ENCODE data around the gene HOXA5. TPM values are rescaled to one million over a fixed set of nuclear protein-coding genes. Genes with fewer than 3 reads are reported as not detected.

The HOXA5 gene
- total and polyA plus RNA-seq, 10 of the 15 experiments (the other 5 are each of a cell fraction or from before 2014, with no cell fraction given), result 0.05 to 0.13 TPM; not detected in 8

DNA sequence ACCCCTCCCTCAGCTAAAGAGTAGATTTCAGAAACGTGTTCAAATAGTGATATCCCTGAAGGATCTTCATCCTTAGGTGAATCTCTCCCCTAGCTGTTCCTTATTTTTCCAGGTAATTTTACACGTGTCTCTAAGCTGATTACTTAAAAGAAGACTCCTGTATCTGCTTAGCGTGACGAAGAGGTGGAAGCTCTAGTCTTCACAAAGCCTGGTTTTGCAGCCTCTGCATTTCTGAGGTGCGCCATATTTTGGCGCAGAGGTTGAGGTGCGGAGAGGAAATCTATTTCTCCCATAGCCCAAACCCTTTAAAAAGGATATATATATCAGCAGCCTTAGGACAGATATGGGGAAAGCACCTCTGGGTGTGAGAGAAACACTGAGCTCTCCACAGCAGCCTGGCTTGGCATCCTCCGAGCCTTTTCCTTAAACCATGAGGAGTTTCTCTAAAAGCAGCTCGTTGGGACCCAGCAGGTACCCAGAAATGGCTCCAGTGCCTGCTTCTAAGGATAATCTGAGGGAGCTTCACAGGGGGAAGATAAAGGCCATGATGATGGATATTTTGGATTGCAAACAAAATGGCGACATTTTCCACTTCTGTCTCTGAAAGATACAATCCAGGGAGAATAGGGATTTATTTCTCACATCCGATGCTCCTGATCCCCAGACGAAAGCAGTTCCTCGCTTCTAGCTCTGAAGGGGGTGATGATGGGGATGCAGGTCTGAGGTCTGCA is 38.0 kb downstream of the HOXA5 start:
- WGBS (ENCODE audit: insufficient coverage, insufficient replicate concordance, low lambda C conversion rate, missing lambda C conversion rate), result 61% methylated on average over 13 of the region's 13 CpGs
- RAD21 ChIA-PET (ENCODE audit: unreplicated experiment), result interaction anchor here (1.0 kb wide), 1 partner anchor 9 kb away, joined by 3 read pairs; no protein-coding TSS in a partner anchor

More for the DNA sequence above, 38.0 kb downstream of the HOXA5 start:
- no peak overlapping the region for H3K27ac ChIP-seq (ENCODE audit: control insufficient read depth, insufficient read depth)
- no peak overlapping the region for H3K4me2 ChIP-seq (ENCODE audit: control insufficient read depth, insufficient read depth)
- H3K36me3 ChIP-seq (ENCODE audit: control insufficient read depth in 2 of 2, insufficient read depth in 2 of 2, low read length in 1 of 2), result no peaks in the 10 kb centered on the region
- no peak for FAIRE-seq
- ChIA-PET POLR2A (no interaction called here), CTCF (interaction anchor here (1.3 kb wide), 1 partner anchor 9 kb away, joined by 3 read pairs; no protein-coding TSS in a partner anchor), SMC1A (ENCODE audit: uncharacterized antibody, unreplicated experiment) (interaction anchor here (1.2 to 1.5 kb wide), 3 partner anchors 22 to 249 kb away, joined by 3 to 4 read pairs (median 4); no protein-coding TSS in a partner anchor)
- H2AFZ ChIP-seq (ENCODE audit: control insufficient read depth, low read depth, low read length), result no peak overlapping the region
- no TSS peak for BruUV-seq (replicated peaks)
- H3K4me1 ChIP-seq (ENCODE audit: control insufficient read depth, insufficient read depth, low read length), result no peaks in the 10 kb centered on the region
- H3K9ac ChIP-seq (ENCODE audit: control insufficient read depth, insufficient read depth, low read length), result no peak overlapping the region
- no peak overlapping the region for H3K4me3 ChIP-seq
- TF ChIP-seq ATF7 (IDR thresholded peaks at IDR 0.05; ENCODE audit: low read depth) (no peak), SMARCA5 (IDR thresholded peaks at IDR 0.05) (no peak), PAX8 (IDR thresholded peaks at IDR 0.05) (no peak), CBX5 (IDR thresholded peaks at IDR 0.05; ENCODE audit: low read depth) (no peak), SUPT20H (IDR thresholded peaks at IDR 0.05; ENCODE audit: borderline replicate concordance, control insufficient read depth, low read depth, low read length) (no peak), NR2F1 (conservative IDR thresholded peaks at IDR 0.05) (no peak), PAX5 (IDR thresholded peaks at IDR 0.05; ENCODE audit: borderline replicate concordance, low read depth, low read length) (no peak), LARP7 (IDR thresholded peaks at IDR 0.05) (no peak), IKZF2 (IDR thresholded peaks at IDR 0.05) (no peak)
- TF ChIP-seq, protein P1, sequence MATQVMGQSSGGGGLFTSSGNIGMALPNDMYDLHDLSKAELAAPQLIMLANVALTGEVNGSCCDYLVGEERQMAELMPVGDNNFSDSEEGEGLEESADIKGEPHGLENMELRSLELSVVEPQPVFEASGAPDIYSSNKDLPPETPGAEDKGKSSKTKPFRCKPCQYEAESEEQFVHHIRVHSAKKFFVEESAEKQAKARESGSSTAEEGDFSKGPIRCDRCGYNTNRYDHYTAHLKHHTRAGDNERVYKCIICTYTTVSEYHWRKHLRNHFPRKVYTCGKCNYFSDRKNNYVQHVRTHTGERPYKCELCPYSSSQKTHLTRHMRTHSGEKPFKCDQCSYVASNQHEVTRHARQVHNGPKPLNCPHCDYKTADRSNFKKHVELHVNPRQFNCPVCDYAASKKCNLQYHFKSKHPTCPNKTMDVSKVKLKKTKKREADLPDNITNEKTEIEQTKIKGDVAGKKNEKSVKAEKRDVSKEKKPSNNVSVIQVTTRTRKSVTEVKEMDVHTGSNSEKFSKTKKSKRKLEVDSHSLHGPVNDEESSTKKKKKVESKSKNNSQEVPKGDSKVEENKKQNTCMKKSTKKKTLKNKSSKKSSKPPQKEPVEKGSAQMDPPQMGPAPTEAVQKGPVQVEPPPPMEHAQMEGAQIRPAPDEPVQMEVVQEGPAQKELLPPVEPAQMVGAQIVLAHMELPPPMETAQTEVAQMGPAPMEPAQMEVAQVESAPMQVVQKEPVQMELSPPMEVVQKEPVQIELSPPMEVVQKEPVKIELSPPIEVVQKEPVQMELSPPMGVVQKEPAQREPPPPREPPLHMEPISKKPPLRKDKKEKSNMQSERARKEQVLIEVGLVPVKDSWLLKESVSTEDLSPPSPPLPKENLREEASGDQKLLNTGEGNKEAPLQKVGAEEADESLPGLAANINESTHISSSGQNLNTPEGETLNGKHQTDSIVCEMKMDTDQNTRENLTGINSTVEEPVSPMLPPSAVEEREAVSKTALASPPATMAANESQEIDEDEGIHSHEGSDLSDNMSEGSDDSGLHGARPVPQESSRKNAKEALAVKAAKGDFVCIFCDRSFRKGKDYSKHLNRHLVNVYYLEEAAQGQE (IDR thresholded peaks at IDR 0.05; ENCODE audit: low read depth, low read length), result no peak
- no peaks in the 10 kb centered on the region for H3K79me2 ChIP-seq (ENCODE audit: control insufficient read depth, insufficient read depth, low read length)
- ATAC-seq, result no peak
- peaks cover 4% of the 10 kb centered on the region in 2 experiments for H3K27me3 ChIP-seq (replicated peaks in 1 of 2; ENCODE audit: control insufficient read depth in 2 of 2, insufficient read depth in 2 of 2, low read length in 1 of 2)
- in situ Hi-C loops (cut with MboI) (no loop called here), intact Hi-C loops (cut with micrococcal nuclease; ENCODE audit: unreplicated experiment) (no loop called here)
- H3K9me3 ChIP-seq (replicated peaks; ENCODE audit: control insufficient read depth, insufficient read depth, low read length), result no peaks in the 10 kb centered on the region; the same call in 2 of the 3 replicates
- no peaks in the 10 kb centered on the region for H4K20me1 ChIP-seq (ENCODE audit: control insufficient read depth, insufficient read depth)
- DNase-seq (ENCODE audit: low read depth, low spot score), result no peak
